PC-3 (cell line): ENCODE data around the gene TCEAL8.

ENCODE experiments used
- EZH2 ChIP-seq: fragments of 300-600 bp; sonication (generic); IDR thresholded peaks from one replicate; pipeline ENCODE4 v1.6.1; 2017; ENCODE audit warnings: antibody characterized with exemption, mild to moderate bottlenecking, low read length; ENCODE audit not compliant: unreplicated experiment
- EZH2phosphoT487 ChIP-seq: fragments of 300-600 bp; sonication (generic); IDR thresholded peaks from 2 replicates; pipeline ENCODE4 v1.6.1; 2018; ENCODE audit warnings: mild to moderate bottlenecking, antibody characterized with exemption, low read length, borderline replicate concordance
- TF ChIP-seq, protein P1 (sequence below): fragments of 300-600 bp; sonication (generic); conservative IDR thresholded peaks from 2 replicates; pipeline ENCODE4 v1.5.1; 2017; ENCODE audit warnings: antibody characterized with exemption, low read depth, mild to moderate bottlenecking, low read length

GRCh38 chrX:103249805-103250204 is 5.2 kb downstream of the TCEAL8 start:
- TF ChIP-seq, protein P1, sequence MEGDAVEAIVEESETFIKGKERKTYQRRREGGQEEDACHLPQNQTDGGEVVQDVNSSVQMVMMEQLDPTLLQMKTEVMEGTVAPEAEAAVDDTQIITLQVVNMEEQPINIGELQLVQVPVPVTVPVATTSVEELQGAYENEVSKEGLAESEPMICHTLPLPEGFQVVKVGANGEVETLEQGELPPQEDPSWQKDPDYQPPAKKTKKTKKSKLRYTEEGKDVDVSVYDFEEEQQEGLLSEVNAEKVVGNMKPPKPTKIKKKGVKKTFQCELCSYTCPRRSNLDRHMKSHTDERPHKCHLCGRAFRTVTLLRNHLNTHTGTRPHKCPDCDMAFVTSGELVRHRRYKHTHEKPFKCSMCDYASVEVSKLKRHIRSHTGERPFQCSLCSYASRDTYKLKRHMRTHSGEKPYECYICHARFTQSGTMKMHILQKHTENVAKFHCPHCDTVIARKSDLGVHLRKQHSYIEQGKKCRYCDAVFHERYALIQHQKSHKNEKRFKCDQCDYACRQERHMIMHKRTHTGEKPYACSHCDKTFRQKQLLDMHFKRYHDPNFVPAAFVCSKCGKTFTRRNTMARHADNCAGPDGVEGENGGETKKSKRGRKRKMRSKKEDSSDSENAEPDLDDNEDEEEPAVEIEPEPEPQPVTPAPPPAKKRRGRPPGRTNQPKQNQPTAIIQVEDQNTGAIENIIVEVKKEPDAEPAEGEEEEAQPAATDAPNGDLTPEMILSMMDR = no peak
- TF ChIP-seq EZH2 = no peak
- no peak for TF ChIP-seq EZH2phosphoT487
